COR-L47 (cell line): ENCODE measurements around the gene SPRYD3.
"Not testable (repeated sequence)": the region's sequence is repeated elsewhere in the genome, so short reads cannot be mapped to it uniquely, and the experiment has no call there.

Experiments
- DNase-seq: peaks from one replicate; lab custom pipeline; 2025; lab: John Stamatoyannopoulos, UW

SPRYD3 gene

GRCh38 chr12:53079226-53080117 is at the start of gene SPRYD3:
Gene SPRYD3, minus strand, starts transcription at chr12:53079390. Its CDS starts 57 bp downstream, at chr12:53079333.
- DNase-seq = peak; percentile 95

DNA sequence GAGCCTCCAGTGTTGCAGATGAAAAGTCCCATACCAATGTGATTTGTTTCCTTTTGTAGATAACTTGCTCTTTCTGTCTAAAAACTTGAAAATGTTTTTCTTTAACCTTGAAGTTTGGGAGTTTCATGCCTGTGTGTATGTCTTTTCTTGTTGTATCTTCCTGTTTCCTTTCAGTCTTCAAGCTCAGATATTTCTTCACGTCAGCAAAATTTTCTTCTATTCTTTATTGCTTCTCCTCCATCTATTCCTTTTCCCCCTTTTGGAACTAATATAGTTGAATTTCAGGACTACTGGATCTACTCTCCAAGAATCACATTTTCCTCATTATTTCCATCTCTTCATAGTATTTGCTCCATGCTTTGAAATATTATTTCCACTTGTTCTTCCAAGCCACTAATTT is 48.0 kb upstream of the SPRYD3 start:
- DNase-seq = no peak

GRCh38 chr12:53124352-53124723 is 45.1 kb upstream of the SPRYD3 start:
- no peak for DNase-seq

DNA sequence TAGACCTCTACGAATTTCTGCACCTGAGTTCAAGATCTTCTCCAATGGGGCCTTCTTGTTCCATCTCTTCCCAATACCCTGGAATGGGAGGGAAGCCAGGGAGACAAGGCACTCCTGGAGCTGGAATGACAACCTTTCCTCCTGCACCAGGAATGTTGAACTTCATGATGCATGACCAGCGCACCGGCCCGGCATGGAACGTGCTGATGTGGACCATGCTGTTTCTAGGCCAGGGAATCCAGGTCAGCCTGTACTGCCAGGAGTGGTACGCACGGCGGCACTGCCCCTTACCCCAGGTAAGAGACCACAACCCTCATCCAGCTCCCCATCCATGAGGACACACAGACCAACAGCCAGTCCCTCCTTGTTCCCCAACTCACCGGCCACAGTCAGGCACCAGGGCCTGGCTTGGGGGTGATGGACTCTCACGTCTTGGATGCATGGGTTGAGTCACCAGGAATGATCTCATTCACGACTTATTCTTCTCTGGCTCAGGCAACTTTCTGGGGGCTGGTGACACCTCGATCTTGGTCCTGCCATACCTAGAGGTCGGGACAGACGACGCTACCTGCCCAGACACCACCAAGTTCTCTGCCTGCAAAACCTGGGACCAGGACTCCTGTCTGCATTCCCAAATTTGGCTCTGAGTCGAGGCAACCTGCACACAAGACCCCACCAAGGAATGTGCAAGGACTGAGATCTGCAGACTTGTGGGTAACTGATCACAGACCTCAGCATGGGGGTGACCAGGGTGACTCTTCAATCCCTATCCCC is 44.6 kb upstream of the SPRYD3 start:
- DNase-seq = no peak

GRCh38 chr12:53122961-53123468 is 43.8 kb upstream of the SPRYD3 start:
- no peak for DNase-seq

- DNase-seq = no peak
These were observed 41.7 kb upstream of the SPRYD3 start for GRCh38 chr12:53120685-53121525.

DNA sequence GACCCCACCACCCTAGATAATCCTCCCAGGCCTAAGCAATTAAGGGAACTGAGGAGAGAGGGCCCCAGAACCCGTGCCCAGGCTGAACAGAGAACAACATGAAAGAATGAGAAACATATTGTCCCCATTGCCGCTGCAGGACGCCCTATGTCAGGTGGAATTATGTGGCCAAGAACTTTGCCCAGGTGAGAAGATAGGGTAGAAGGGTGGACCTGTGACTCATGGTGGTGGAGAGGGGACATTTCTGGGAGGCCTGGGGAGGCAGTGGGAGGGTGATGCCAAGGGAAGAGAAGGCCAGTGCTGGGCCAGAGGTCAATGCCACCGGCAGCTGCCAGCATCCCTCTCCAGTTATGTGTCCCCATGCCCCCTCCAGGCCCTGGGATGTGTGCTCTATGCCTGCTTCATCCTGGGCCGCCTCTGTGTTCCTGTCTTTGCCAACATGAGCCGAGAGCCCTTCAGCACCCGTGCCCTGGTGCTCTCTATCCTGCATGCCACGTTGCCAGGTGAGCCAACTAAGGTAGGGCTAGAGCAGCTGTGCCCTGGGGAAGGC is 39.6 kb upstream of the SPRYD3 start:
- no peak for DNase-seq

- no peak for DNase-seq
These were observed 36.9 kb upstream of the SPRYD3 start for GRCh38 chr12:53115891-53116648.

GRCh38 chr12:53115112-53115890 is 36.1 kb upstream of the SPRYD3 start:
- no peak for DNase-seq

- DNase-seq = no peak
These were observed 34.8 kb upstream of the SPRYD3 start for GRCh38 chr12:53113951-53114350.

GRCh38 chr12:53113136-53113705 is 34.0 kb upstream of the SPRYD3 start:
- DNase-seq = no peak

GRCh38 chr12:53112431-53112830 is 33.2 kb upstream of the SPRYD3 start:
- DNase-seq = not testable (repeated sequence)

GRCh38 chr12:53107122-53107521 is 27.9 kb upstream of the SPRYD3 start:
- no peak for DNase-seq

DNA sequence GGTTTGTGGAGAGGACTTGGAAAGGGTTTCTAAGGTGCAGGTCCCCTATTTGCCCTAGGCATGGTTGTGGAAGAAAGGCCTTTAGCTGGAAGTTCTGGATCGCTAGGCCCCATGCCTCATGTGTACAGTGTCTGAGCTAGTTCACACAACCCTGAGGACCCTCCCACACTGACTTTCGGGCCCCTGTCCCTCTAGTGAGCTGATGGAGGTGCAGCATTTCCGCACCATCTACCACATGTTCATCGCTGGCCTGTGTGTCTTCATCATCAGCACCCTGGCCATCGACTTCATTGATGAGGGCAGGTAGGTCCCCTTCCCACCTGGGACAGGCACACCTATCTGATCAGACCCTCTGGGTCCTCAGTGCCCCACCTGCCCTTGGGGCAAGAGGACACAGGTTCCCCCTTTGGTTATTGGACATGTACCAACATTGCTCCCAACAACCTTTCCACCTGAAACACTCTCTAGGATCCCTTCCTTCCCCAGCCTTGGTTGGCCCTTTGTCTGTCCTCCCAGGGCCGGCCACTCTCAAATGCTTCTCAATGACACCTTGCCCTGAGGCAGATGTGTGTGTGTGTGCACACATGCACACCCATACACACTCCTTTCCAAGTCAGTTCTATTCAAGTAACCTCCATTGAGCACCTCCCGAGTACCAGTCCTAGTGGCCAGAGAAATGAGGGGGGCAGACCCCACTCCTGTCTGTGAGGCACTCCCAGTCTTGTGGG is 26.7 kb upstream of the SPRYD3 start:
- no peak for DNase-seq

DNA sequence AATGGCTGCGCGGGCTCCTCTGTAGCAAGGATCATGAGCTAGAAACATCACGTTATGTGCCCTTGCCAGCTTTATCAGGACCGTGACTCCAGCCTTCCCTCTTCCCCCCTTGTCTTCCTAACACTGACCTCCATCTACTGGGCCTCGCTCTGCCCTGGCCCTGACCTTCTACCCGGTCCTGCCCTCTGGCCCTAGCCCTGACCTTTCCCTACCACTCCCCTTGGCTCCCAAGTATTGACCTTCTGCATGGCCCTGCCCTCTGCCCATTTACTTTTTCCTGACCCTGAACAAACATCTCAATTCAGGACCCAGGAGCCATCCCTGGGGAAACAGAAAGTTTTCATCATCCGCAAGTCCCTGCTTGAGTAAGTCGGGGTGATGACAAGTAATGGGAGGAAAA is 26.1 kb upstream of the SPRYD3 start:
- DNase-seq = no peak

DNA sequence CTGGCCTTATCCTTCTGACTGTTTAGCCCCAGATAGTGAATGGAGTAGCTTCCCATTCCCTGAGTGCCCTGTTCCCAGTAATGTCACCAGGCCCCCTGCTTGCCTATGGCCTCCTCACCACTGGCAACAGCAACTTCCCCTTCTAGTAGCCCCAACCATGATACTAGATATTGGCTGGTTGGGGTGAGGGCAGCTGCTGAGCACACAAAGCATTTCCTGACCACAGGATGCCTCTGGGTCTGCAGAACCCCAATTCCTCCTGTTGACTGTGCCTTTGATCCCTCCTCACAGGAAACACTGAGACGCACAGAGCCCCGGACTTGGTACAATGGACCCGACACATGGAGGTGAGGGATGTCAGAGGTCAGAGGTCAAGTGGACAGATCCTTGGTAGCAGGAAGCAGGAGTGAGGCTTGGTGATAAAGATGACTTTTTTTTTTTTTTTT is 24.7 kb upstream of the SPRYD3 start:
- DNase-seq = no peak

DNA sequence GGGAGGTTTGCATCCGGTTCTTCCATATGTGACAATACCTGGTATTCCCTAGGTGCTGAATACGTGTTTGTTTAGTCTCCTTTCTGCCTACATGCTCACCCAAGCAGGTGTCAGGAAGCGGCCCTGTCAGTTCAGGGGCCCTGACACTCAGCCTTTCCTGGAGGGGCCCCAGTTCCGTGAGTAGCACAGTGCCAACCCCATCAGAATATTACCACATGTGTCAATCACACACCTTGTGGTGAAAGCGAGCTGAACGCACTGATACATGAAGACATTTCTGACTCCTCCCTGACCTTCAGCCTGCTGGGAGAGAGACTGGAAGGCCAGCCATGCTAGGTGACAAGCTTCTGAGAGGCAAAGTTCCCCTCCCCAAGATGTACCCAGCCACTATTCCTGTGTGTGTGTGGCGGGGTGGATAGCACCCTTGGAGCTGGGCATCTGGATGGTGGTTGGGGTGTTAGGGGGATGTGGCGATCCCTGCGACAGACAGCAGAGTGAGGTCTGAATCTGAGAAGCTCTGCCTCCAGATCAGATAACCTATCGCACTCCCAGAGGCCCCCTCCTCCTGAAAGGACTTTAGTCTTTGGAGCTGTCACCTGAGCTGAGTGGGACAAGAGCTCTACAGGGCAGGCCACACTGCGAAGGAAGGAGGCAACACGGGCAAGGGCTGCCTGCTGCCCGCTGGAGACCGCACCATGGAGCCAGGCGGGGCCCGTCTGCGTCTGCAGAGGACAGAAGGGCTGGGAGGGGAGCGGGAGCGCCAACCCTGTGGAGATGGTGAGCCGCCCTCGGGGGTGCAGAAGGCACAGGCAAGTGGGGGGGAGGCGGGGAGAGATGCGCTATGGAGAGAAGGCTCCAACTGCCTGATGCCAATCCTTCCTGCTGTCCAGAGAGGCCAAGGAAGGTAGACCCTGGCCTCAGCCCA is 24.0 kb upstream of the SPRYD3 start, which contains the start of gene SOAT2:
Gene SOAT2, plus strand, starts transcription at position 604 of the 925 bp plus-strand sequence. Its CDS starts 92 bp downstream, at position 696.
- DNase-seq = no peak
